ENCODE measurements around the gene AGA. TPM values are rescaled to one million over a fixed set of nuclear protein-coding genes. Genes with fewer than 3 reads are reported as not detected.

Gene AGA
- total RNA-seq, 1 experiment from 2014 or later = 21.5 TPM

DNA sequence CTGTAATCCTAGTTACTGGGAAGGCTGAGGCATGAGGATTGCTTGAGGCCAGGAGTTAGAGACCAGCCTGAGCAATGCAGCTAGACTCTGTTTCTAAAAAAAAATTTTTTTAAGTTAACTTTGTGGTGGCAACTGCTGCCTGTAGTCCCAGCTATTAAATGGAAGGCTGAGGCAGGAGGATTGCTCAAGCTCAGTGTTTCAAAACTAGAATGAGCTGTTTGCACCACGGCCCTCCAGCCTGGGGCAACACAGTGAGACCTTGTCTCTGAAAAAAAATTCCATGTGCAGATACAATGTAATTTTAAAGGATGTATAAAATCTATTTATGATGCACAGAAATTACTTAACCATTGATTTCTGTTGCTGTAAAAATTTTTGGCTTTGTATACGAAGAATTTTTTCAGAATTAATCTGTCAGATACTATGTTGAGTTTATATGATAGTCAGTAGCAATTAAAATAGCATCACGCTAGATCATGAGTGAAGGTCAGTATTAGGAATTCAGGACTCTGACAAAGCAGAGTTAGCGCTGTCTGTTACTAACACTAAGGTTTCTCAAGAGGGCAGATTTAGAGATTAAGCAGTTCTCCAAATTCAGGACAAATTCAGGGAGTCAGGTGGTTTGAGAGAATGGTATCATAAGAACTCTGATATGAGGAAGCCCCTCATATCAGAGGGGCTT, 8.3 kb upstream of the AGA start:
- H3K27me3 ChIP-seq (ENCODE audit: low read length) = no peaks in the 10 kb centered on the region
- H4K20me1 ChIP-seq (ENCODE audit: low read length) = no peaks in the 10 kb centered on the region
- CTCF ChIA-PET = no interaction called here
- H3K9me3 ChIP-seq (ENCODE audit: low read length) = no peaks in the 10 kb centered on the region
- H3K27ac ChIP-seq (ENCODE audit: low read length) = no peak overlapping the region
- POLR2A ChIA-PET (ENCODE audit: unreplicated experiment) = no interaction called here
- no peak overlapping the region for H3K4me2 ChIP-seq (ENCODE audit: low read length)
- H3K9me2 ChIP-seq (replicated peaks; ENCODE audit: low read length) = no peaks in the 10 kb centered on the region
- no peak overlapping the region for H2AFZ ChIP-seq (ENCODE audit: low read length)
- no peaks in the 10 kb centered on the region for H3K4me1 ChIP-seq (ENCODE audit: insufficient read depth, low read length)
- no peak overlapping the region for H3K9ac ChIP-seq (ENCODE audit: low read length)
- no peaks in the 10 kb centered on the region for H3K79me2 ChIP-seq (ENCODE audit: low read length)
- no peaks in the 10 kb centered on the region for H3K36me3 ChIP-seq (ENCODE audit: low read depth, low read length)
- ATAC-seq (no peak), DNase-seq (no peak)
- intact Hi-C loops (cut with micrococcal nuclease) = no loop called here
- TF ChIP-seq EZH2 (IDR thresholded peaks at IDR 0.05; ENCODE audit: low read length, unreplicated experiment) (no peak), EZH2phosphoT487 (IDR thresholded peaks at IDR 0.05; ENCODE audit: borderline replicate concordance, low read length) (no peak)
- TF ChIP-seq, protein P1, sequence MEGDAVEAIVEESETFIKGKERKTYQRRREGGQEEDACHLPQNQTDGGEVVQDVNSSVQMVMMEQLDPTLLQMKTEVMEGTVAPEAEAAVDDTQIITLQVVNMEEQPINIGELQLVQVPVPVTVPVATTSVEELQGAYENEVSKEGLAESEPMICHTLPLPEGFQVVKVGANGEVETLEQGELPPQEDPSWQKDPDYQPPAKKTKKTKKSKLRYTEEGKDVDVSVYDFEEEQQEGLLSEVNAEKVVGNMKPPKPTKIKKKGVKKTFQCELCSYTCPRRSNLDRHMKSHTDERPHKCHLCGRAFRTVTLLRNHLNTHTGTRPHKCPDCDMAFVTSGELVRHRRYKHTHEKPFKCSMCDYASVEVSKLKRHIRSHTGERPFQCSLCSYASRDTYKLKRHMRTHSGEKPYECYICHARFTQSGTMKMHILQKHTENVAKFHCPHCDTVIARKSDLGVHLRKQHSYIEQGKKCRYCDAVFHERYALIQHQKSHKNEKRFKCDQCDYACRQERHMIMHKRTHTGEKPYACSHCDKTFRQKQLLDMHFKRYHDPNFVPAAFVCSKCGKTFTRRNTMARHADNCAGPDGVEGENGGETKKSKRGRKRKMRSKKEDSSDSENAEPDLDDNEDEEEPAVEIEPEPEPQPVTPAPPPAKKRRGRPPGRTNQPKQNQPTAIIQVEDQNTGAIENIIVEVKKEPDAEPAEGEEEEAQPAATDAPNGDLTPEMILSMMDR (conservative IDR thresholded peaks at IDR 0.05; ENCODE audit: low read depth, low read length) = no peak
- H3K4me3 ChIP-seq (ENCODE audit: low read length) = no peak overlapping the region
- BruUV-seq (replicated peaks) = no TSS peak
- H3F3A ChIP-seq (ENCODE audit: low read length, unreplicated experiment) = no peaks in the 10 kb centered on the region

DNA sequence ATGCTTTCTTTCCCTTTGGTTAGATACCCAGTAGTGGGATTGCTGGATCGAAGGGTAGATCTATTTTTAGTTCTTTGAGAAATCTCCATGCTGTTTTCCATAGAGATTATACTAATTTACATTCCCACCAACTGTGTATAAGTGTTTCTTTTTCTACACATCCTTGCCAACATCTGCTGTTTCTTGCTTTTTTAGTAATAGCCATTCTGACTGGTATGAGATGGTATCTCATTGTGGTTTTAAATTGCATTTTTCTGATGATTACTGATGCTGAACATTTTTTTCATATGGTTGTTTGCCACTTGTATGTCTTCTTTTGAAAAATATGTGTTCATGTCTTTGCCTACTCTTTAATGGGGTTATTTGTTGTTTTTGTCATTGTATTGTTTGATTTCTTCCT, 6.6 kb upstream of the AGA start:
- no peak overlapping the region for H2AFZ ChIP-seq (ENCODE audit: low read length)
- H3K27ac ChIP-seq (ENCODE audit: low read length) = no peak overlapping the region
- TF ChIP-seq, protein P1 (conservative IDR thresholded peaks at IDR 0.05; ENCODE audit: low read depth, low read length) = no peak
- no peak for TF ChIP-seq EZH2 (IDR thresholded peaks at IDR 0.05; ENCODE audit: low read length, unreplicated experiment)
- intact Hi-C loops (cut with micrococcal nuclease) = no loop called here
- no peaks in the 10 kb centered on the region for H3K9me3 ChIP-seq (ENCODE audit: low read length)
- POLR2A ChIA-PET (ENCODE audit: unreplicated experiment) = no interaction called here
- H3K4me1 ChIP-seq (ENCODE audit: insufficient read depth, low read length) = no peaks in the 10 kb centered on the region
- H3K4me3 ChIP-seq (ENCODE audit: low read length) = no peak overlapping the region
- no peak overlapping the region for H3K9ac ChIP-seq (ENCODE audit: low read length)
- CTCF ChIA-PET = no interaction called here
- H3K4me2 ChIP-seq (ENCODE audit: low read length) = no peak overlapping the region
- no TSS peak for BruUV-seq (replicated peaks)
- no peaks in the 10 kb centered on the region for H4K20me1 ChIP-seq (ENCODE audit: low read length)
- DNase-seq = no peak
- H3K9me2 ChIP-seq (replicated peaks; ENCODE audit: low read length) = no peaks in the 10 kb centered on the region
- ATAC-seq = no peak
- H3F3A ChIP-seq (ENCODE audit: low read length, unreplicated experiment) = no peaks in the 10 kb centered on the region
- H3K79me2 ChIP-seq (ENCODE audit: low read length) = no peaks in the 10 kb centered on the region
- H3K36me3 ChIP-seq (ENCODE audit: low read depth, low read length) = no peaks in the 10 kb centered on the region
- no peaks in the 10 kb centered on the region for H3K27me3 ChIP-seq (ENCODE audit: low read length)

DNA sequence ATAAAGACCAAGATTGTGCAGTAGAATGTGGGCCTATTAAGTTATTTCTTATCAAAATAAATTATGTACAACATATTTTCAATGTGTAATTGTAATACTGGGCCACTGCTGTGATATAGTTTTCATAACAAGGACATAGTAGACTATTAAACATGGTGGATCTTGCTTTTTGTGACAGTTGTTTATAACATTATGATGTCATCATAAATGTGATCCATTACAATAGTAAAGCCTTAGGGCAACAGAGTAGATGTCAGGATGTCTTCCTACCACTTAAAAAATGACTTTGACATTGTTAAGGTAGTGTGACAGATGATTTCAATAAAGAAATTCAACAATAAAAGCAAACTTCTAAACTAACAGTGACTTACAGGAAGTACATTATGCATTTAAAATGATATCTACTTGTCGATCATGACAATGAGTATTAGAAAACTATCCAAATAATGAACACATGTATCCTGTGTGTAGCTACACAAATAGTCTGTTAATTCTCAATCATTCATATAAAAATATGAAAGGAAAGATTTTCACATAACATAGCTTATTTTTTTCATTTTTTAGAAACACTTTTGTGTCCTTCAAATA, 5.3 kb upstream of the AGA start:
- Histone ChIP-seq H4K20me1 (ENCODE audit: low read length) (no peaks in the 10 kb centered on the region), H2AFZ (ENCODE audit: low read length) (no peak overlapping the region), H3K9me3 (ENCODE audit: low read length) (no peaks in the 10 kb centered on the region), H3K9me2 (replicated peaks; ENCODE audit: low read length) (no peaks in the 10 kb centered on the region), H3K27ac (ENCODE audit: low read length) (no peak overlapping the region), H3F3A (ENCODE audit: low read length, unreplicated experiment) (no peaks in the 10 kb centered on the region), H3K9ac (ENCODE audit: low read length) (no peak overlapping the region), H3K4me1 (ENCODE audit: insufficient read depth, low read length) (peaks cover 6% of the 10 kb centered on the region; the same call in 1 of the 2 replicates), H3K79me2 (ENCODE audit: low read length) (no peaks in the 10 kb centered on the region), H3K27me3 (ENCODE audit: low read length) (no peaks in the 10 kb centered on the region), H3K4me2 (ENCODE audit: low read length) (no peak overlapping the region), H3K36me3 (ENCODE audit: low read depth, low read length) (no peaks in the 10 kb centered on the region), H3K4me3 (ENCODE audit: low read length) (no peak overlapping the region)
- ATAC-seq (no peak), DNase-seq (no peak)
- no TSS peak for BruUV-seq (replicated peaks)
- no peak for TF ChIP-seq EZH2phosphoT487 (IDR thresholded peaks at IDR 0.05; ENCODE audit: borderline replicate concordance, low read length)
- no peak for TF ChIP-seq EZH2 (IDR thresholded peaks at IDR 0.05; ENCODE audit: low read length, unreplicated experiment)
- TF ChIP-seq, protein P1 (conservative IDR thresholded peaks at IDR 0.05; ENCODE audit: low read depth, low read length) = no peak
- ChIA-PET CTCF (interaction anchor here (0.6 kb wide), 1 partner anchor 67 kb away, joined by 4 read pairs; no protein-coding TSS in a partner anchor), POLR2A (ENCODE audit: unreplicated experiment) (no interaction called here)
- intact Hi-C loops (cut with micrococcal nuclease) = no loop called here
